ENCODE results near the gene KRT32. TPM values are rescaled to one million over a fixed set of nuclear protein-coding genes. Genes with fewer than 3 reads are reported as not detected.

The KRT32 gene
- total and polyA plus RNA-seq, 7 donors: not detected

DNA sequence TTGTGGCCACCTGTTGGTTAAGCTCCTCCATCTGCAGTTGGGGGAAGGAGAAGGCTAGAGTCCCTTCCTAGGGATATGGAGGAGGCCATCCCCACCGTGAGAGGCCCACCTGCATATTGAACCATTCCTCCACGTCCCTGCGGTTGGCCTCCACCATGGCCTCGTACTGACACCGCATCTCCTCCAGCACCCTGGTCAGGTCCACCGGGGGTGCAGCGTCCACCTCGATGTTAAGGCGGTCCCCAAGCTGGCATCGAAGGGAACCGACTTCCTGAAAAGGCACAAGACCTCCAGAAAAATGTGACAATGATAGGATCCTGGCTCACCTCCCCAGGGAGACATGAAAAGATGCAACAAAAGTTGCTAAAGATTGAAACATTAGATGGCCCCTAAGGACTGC, 3.0 kb downstream of the KRT32 start:
- DNase-seq: no peak
- Histone ChIP-seq H3K36me3 (no peaks in the 10 kb centered on the region), H3K27ac (no peak overlapping the region), H3K27me3 (peaks cover 0 to 3% (median 0%) of the 10 kb centered on the region in 3 donors), H3K4me3 (no peak overlapping the region), H3K4me1 (peaks cover 0 to 7% (median 3%) of the 10 kb centered on the region in 4 donors), H3K9me3 (peaks cover 0 to 6% (median 0%) of the 10 kb centered on the region in 4 donors)
- intact Hi-C loops (cut with DNase I): no loop called here
- 87 to 90% methylated on average over 11 of the region's 11 CpGs for WGBS, 2 donors
- TF ChIP-seq POLR2AphosphoS5 (IDR thresholded peaks at IDR 0.05) (no peak), EP300 (IDR thresholded peaks at IDR 0.05) (no peak)
- TF ChIP-seq, protein P1, sequence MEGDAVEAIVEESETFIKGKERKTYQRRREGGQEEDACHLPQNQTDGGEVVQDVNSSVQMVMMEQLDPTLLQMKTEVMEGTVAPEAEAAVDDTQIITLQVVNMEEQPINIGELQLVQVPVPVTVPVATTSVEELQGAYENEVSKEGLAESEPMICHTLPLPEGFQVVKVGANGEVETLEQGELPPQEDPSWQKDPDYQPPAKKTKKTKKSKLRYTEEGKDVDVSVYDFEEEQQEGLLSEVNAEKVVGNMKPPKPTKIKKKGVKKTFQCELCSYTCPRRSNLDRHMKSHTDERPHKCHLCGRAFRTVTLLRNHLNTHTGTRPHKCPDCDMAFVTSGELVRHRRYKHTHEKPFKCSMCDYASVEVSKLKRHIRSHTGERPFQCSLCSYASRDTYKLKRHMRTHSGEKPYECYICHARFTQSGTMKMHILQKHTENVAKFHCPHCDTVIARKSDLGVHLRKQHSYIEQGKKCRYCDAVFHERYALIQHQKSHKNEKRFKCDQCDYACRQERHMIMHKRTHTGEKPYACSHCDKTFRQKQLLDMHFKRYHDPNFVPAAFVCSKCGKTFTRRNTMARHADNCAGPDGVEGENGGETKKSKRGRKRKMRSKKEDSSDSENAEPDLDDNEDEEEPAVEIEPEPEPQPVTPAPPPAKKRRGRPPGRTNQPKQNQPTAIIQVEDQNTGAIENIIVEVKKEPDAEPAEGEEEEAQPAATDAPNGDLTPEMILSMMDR (IDR thresholded peaks at IDR 0.05): no peak

GRCh38 chr17:41463746-41464145, 3.4 kb downstream of the KRT32 start:
- DNase-seq: no peak
- intact Hi-C loops (cut with DNase I): no loop called here
- Histone ChIP-seq H3K4me1 (peaks cover 0 to 7% (median 3%) of the 10 kb centered on the region in 4 donors), H3K9me3 (peaks cover 0 to 6% (median 0%) of the 10 kb centered on the region in 4 donors), H3K27me3 (peaks cover 0 to 3% (median 0%) of the 10 kb centered on the region in 3 donors), H3K4me3 (no peak overlapping the region), H3K27ac (no peak overlapping the region), H3K36me3 (no peaks in the 10 kb centered on the region)
- TF ChIP-seq EP300 (IDR thresholded peaks at IDR 0.05) (no peak), POLR2AphosphoS5 (IDR thresholded peaks at IDR 0.05) (no peak), POLR2A (IDR thresholded peaks at IDR 0.05) (no peak)
- TF ChIP-seq, protein P1 (IDR thresholded peaks at IDR 0.05): no peak
- 90 to 93% methylated on average over 8 of the region's 8 CpGs for WGBS, 2 donors

DNA sequence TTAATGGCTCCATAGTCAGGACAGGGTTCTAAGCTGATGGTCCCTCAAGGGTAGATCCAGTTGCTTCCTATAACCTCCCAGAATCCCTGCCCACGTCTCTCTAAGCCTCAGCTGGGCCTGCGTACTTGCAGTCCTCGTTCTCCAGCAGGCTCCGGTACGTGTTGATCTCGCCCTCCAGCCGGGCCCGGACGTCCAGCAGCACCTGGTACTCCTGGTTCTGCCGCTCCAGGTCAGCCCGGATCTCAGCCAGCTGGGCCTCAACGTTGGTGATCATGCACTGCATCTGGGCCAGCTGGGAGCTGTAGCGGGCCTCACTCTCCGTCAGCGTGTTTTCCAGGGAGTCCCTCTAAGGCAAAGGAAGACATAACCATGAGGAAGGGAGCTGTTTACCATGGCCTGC, 4.5 kb downstream of the KRT32 start:
- 80 to 85% methylated on average over 15 of the region's 15 CpGs for WGBS, 2 donors
- intact Hi-C loops (cut with DNase I): no loop called here
- no peak overlapping the region for H3K4me3 ChIP-seq
- no peak overlapping the region for H3K27ac ChIP-seq
- H3K27me3 ChIP-seq: peaks cover 0 to 3% (median 0%) of the 10 kb centered on the region in 3 donors
- no peak for DNase-seq
- peaks cover 0 to 7% (median 3%) of the 10 kb centered on the region in 4 donors for H3K4me1 ChIP-seq
- no peaks in the 10 kb centered on the region for H3K9me3 ChIP-seq
- TF ChIP-seq, protein P1 (IDR thresholded peaks at IDR 0.05): no peak
- TF ChIP-seq POLR2A (IDR thresholded peaks at IDR 0.05) (no peak), EP300 (IDR thresholded peaks at IDR 0.05) (no peak), POLR2AphosphoS5 (IDR thresholded peaks at IDR 0.05) (no peak)
- H3K36me3 ChIP-seq: no peaks in the 10 kb centered on the region

GRCh38 chr17:41457676-41458075, 9.5 kb downstream of the KRT32 start:
- intact Hi-C loops (cut with DNase I): no loop called here
- Histone ChIP-seq H3K4me3 (no peak overlapping the region), H3K27ac (no peak overlapping the region), H3K27me3 (peaks cover 0 to 3% (median 0%) of the 10 kb centered on the region in 3 donors), H3K4me1 (no peaks in the 10 kb centered on the region), H3K36me3 (no peaks in the 10 kb centered on the region), H3K9me3 (no peaks in the 10 kb centered on the region)
- WGBS, 2 donors: 78 to 88% methylated on average over 4 of the region's 4 CpGs
- TF ChIP-seq EP300 (IDR thresholded peaks at IDR 0.05): no peak
- TF ChIP-seq, protein P1 (IDR thresholded peaks at IDR 0.05): no peak
- TF ChIP-seq POLR2AphosphoS5 (IDR thresholded peaks at IDR 0.05): no peak
- no peak for TF ChIP-seq POLR2A (IDR thresholded peaks at IDR 0.05)
- DNase-seq: no peak

DNA sequence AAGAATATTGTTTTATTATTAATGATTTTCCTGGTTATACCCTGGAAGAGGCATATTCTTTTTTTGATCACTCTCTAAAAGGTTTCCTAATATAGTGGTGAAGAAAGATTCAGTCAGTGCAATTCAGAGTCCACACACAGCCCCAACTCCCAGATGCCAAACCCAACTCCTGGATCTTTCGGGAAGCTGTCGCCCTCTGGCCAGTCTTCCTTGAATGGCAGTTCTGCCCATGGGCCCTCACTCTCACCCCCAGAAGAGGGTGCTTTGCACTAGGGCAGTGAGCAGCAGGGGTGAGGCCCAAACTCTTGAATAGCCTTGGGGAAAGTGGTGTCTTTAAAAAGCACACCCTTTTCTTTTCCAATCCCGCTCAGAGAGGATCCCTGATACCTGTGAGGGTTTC, 11.0 kb downstream of the KRT32 start:
- no peak for TF ChIP-seq POLR2A (IDR thresholded peaks at IDR 0.05)
- TF ChIP-seq POLR2AphosphoS5 (IDR thresholded peaks at IDR 0.05): no peak
- no peak for TF ChIP-seq EP300 (IDR thresholded peaks at IDR 0.05)
- TF ChIP-seq, protein P1 (IDR thresholded peaks at IDR 0.05): no peak
- H3K4me1 ChIP-seq: no peaks in the 10 kb centered on the region
- WGBS, 2 donors: 87 to 90% methylated on average over 3 of the region's 3 CpGs
- H3K4me3 ChIP-seq: no peak overlapping the region
- H3K27ac ChIP-seq: no peak overlapping the region
- H3K27me3 ChIP-seq: no peaks in the 10 kb centered on the region
- no peaks in the 10 kb centered on the region for H3K9me3 ChIP-seq
- no peaks in the 10 kb centered on the region for H3K36me3 ChIP-seq
- intact Hi-C loops (cut with DNase I): no loop called here
- no peak for DNase-seq

Data from sigmoid colon (tissue), 7 donors.